ENCODE results near the gene CDX2.
A peak's percentile ranks its signal among the peaks of the same experiment; 100 is the strongest.
"Not testable (repeated sequence)": the region's sequence is repeated elsewhere in the genome, so short reads cannot be mapped to it uniquely, and the experiment has no call there.

Gene CDX2

GRCh38 chr13:27964741-27965323 is 4.3 kb downstream of the CDX2 start:
- DNase-seq: no peak

DNA sequence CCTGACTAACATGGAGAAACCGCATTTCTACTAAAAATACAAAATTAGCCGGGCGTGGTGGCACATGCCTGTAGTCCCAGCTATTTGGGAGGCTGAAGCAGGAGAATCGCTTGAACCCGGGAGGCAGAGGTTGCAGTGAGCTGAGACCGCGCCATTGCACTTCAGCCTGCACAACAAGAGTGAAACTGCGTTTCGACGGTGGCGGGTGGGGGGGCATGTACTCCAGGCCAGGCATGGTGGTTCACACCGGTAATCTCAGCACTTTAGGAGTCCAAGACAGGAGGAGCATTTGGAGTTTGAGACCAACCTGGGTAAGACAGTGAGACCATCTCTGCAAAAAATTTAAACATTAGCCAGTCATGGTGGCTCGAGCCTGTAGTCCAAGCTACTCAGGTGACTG is 4.9 kb downstream of the CDX2 start:
- DNase-seq: not testable (repeated sequence)

DNA sequence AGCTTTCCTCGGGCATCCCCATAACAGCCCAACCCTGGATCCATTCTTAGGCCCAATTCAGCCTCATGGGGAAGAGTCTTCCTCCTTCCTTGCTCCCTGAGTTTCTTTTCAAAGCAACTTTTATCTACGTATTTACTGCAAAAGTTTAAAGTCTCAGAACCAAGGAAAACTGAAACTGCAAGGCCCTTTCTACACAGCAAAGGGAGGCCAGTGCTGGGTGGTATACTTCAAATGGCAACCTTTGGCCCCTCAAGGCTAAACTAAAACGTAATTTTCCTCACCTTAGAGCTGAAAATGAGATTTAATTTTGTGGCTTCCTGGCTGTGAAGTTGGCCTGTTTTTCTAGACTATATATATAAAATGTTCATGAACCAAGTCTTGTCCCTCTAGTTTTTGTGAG is 5.6 kb downstream of the CDX2 start:
- DNase-seq: no peak

DNA sequence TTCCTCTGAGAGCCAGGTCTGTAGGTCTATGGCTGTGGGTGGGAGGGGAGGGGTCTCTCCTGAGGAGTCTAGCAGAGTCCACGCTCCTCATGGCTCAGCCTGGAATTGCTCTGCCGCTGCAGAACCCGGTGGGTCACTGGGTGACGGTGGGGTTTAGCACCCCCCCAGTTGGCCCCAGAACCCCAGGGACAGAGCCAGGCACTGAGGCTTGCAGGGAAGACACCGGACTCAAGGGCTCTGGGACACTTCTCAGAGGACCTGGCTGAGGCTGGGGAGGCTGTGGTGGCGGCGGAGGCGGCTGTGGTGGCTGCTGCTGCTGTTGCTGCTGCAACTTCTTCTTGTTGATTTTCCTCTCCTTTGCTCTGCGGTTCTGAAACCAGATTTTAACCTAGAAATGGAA is 6.1 kb downstream of the CDX2 start:
- no peak for DNase-seq

- DNase-seq: no peak
These were observed 6.8 kb downstream of the CDX2 start for GRCh38 chr13:27962128-27962841.

DNA sequence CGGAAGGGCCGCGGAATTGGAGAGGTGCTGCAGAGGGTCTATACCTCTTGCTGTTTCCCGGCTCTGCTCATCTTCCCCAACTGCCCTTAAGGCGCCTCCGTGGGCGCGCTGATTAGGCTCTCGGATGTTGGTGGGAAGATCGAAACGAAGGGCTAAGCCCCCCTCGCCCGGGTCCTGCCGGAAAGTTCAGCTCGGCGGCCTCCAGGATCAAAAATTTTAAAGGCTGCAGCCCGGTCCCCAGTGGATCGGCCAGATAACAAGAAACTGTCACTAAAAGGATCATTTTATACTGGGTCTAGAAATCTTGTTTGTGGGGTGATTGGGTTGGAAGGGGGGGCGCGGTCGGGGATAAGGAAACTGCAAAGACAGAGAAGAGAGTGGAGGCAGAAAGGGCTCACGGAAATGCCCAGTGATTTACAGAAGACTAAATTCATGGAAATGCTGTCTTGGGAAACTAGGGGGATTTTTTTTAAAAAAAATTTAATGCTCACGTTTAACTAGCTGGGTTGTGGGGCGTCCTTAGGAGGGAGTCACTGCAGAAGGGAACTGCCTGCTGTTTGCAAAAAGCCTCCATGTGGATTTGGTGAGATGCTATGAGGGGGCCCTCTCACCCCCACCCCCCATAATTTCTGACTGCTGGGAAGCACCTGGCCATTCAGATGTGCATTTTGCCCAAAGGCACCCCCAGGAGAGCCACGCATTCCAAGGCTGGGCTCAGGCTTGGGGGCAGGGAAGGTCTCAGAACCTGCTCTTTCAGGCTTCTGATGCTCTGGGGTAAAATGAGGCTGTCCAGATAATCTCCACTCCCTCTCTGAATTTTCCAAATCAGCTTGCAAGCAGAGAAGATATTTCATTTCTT is 7.7 kb downstream of the CDX2 start:
- DNase-seq: no peak

DNA sequence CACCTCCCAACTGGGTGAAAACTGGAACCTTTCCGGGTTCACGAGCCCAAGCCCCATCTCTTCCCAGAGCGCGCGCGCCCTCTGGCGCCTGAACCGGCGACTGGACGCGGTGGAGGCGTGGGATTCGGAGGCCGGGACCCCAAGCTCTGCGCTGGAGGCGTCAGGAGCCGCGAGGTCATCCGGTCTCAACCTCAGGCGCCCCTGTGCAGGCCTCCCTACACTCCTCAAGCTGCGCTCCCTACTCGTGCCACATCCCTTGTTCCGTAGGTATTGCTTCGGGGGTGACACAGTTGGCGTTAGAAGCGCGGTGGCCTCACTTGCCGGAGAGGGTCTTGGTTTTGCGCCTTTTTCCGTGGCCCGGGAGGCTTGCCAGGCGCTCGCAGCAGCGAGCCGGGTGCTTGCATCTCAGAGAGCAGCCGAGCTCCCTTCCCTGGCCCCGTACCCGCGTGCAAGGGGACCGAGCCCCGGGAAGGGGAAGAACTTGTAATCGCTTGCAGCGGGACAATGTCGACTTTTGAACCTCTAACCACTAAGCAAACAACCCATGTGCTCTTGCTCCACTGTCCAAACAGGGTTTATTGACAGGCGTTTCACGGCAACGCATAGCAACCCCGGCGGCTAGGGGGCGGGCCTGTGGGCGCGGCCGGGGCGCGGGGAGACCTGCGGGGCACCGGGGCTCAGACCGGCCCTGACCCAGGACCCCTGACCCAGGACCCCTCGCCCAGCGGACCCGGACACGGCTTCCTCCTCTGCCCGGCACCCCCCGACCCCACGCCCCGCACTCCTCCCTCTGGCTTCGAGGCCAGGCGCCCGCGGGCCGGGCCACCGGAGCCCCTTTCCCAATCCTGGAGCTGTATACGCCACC is 8.5 kb downstream of the CDX2 start:
- no peak for DNase-seq

GRCh38 chr13:27959976-27960361 is 9.1 kb downstream of the CDX2 start:
- no peak for DNase-seq

DNA sequence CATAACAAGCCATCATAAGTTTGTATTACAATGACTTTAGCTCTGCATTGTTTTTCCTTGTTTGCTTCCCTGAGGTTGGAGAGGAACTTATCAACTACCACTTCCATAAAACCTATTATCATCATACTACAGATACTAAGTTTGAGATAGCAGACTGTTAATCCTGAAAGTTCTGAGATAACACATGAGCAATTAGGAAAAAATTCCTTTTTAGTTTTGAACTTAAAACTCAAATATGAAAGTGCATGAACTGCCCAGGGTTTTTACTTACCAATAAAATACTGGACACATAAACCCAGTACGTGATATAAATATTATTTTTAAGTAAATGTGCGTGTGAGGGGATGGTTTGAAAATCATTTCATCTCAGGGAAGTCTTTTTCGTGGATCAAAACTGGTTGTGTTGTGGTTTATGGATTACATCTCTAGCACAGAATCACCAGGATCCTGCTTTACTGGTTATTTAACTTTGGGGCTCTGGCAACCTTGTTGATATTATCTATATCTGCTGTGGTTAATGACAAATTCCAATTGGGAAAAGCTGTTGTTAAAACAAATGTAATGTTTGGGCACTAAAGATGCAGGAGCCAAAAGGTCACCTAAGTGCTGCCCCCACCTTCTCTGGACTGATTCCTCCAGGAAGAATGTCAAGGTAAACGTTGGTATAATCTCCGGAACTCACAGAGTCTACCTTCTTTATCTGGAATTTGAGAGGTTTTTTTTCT is 12.4 kb downstream of the CDX2 start:
- no peak for DNase-seq

GRCh38 chr13:27955014-27955591 is 14.0 kb downstream of the CDX2 start:
- DNase-seq: no peak

GRCh38 chr13:27954406-27954851 is 14.7 kb downstream of the CDX2 start:
- DNase-seq: no peak

- peak; percentile 84 for DNase-seq
These were observed 15.3 kb downstream of the CDX2 start for GRCh38 chr13:27953676-27954405.

DNA sequence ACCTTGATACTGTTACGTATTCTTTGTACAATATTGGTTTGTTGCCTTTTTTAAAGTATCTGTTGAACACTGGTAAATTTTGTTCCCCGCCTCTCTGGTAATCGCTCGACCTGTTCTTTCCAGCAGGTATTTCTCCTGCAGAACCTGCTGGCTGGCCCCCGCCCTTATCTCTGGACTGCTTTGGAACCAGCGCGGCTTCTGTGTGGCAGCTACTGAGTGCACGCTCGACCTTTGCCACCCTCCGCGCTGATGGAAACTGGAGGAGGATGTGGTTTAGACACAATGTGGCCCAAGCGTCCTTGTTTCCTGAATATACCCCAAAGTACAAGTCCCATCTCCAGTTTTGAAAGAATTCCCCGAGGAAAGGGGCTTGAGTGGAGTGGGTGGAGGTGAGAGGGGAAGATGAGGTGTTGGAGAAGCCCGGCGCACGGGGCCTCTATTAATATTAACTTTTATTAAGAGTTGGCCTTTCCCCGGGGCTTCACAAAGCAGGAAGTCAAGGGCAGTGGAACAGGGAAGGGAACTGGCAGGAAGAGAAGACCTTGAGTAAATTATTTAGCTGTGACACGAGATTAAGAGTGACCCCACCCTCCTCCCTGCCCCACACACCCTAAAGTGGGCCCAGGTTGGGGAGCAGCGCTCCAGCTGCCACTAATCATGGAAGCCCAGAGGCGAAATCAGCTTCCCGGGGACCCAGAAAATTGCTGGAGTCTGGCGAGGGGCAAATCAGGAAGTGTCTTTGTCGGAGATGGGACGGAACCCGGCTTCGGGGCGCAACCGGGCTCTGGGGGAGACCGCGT is 16.0 kb downstream of the CDX2 start:
- no peak for DNase-seq

- DNase-seq: no peak
These were observed 26.1 kb downstream of the CDX2 start for GRCh38 chr13:27942972-27943371.

- no peak for DNase-seq
These were observed 35.4 kb downstream of the CDX2 start for GRCh38 chr13:27933580-27934328.

DNA sequence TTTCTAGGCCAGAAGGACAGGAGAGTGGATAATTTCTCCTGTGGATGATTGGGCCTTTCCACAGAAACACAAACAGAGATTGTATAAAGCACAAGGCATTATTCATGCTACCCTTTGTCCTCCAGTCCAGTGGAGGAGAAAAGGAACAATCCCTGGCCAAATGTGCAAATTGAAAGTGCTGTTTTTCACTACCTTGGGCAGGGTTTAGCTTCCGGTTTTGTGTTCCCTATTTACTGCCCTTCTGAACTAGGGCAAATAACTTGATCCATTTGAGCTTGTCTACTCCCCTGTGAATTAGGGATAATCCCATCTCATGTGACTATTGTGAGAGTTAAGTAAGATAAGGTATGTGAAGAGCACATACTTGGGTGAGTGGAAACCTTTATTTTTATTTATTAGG is 36.0 kb downstream of the CDX2 start:
- no peak for DNase-seq

DNA sequence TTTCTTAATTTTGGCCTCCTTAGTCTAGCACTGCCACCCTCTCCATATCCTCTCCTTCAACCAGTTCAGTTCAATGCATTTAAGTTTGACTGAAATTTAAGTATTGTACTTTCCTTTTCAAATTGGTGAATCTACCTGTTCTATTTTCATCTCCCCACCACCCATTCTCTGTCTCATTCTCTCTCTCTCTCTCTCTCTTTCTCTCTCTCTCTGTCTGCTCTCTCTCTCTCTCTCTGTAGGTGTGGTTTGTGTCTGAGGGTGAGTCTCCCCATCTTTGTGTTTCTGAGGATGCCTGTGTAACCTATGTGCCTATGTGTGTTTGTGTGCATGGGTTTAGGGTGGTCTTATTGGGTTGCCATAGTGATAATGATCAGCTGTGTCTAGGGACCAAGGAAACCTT is 39.2 kb downstream of the CDX2 start:
- DNase-seq: no peak

GRCh38 chr13:27928805-27929753 is 40.0 kb downstream of the CDX2 start:
- no peak for DNase-seq
